H9 (cell line): ENCODE results near the gene ARSJ. TPM values are rescaled to one million over a fixed set of nuclear protein-coding genes. Genes with fewer than 3 reads are reported as not detected.

Experiments
- DNase-seq: peaks from one replicate; pipeline ENCODE4 v3.0.0-alpha.2; 2017
- H2AFZ ChIP-seq: one replicate; pipeline ENCODE4 v1.6.1; 2013; ENCODE audit warnings: mild to moderate bottlenecking, low read length, control low read depth, moderate library complexity
- H2AK5ac ChIP-seq: 2 replicates; pipeline ENCODE4 v1.6.1; 2013; ENCODE audit warnings: low read length, control low read depth, mixed read lengths; ENCODE audit not compliant: insufficient read length
- H2BK120ac ChIP-seq: one replicate; pipeline ENCODE4 v1.6.1; 2013; ENCODE audit warnings: low read depth, mild to moderate bottlenecking, low read length, control low read depth, inconsistent platforms; ENCODE audit not compliant: poor library complexity, severe bottlenecking
- H2BK12ac ChIP-seq: 2 replicates; pipeline ENCODE4 v1.6.1; 2013; ENCODE audit warnings: low read length, control low read depth, mixed read lengths, low read depth; ENCODE audit not compliant: insufficient read length
- H2BK15ac ChIP-seq: 2 replicates; pipeline ENCODE4 v1.6.1; 2013; ENCODE audit warnings: low read depth, low read length, control low read depth
- H2BK20ac ChIP-seq: one replicate; pipeline ENCODE4 v1.6.1; 2013; ENCODE audit warnings: low read depth, mild to moderate bottlenecking, low read length, control low read depth, inconsistent platforms; ENCODE audit not compliant: poor library complexity, severe bottlenecking
- H2BK5ac ChIP-seq: 2 replicates; pipeline ENCODE4 v1.6.1; 2013; ENCODE audit warnings: low read length, control low read depth, mixed read lengths; ENCODE audit not compliant: insufficient read length
- H3K14ac ChIP-seq: 2 replicates; pipeline ENCODE4 v1.6.1; 2013; ENCODE audit warnings: low read length, control low read depth; ENCODE audit not compliant: insufficient read depth
- H3K18ac ChIP-seq: 2 replicates; pipeline ENCODE4 v1.6.1; 2013; ENCODE audit warnings: low read depth, mild to moderate bottlenecking, mixed read lengths, low read length, control low read depth; ENCODE audit not compliant: insufficient read length
- H3K23ac ChIP-seq: 2 replicates; pipeline ENCODE4 v1.6.1; 2013; ENCODE audit warnings: low read length, control low read depth, mixed read lengths, low read depth; ENCODE audit not compliant: insufficient read length
- H3K23me2 ChIP-seq: 2 replicates; pipeline ENCODE4 v1.6.1; 2013; ENCODE audit warnings: low read depth, mild to moderate bottlenecking, mixed read lengths, low read length, control low read depth; ENCODE audit not compliant: insufficient read length, poor library complexity, severe bottlenecking
- H3K27ac ChIP-seq: 2 replicates; pipeline ENCODE4 v1.5.1; 2013; ENCODE audit warnings: low read length, control low read depth, mixed read lengths, low read depth; ENCODE audit not compliant: insufficient read length
- H3K27me3 ChIP-seq: 2 replicates; pipeline ENCODE4 v1.6.1; 2013; ENCODE audit warnings: low read length, control low read depth, inconsistent platforms; ENCODE audit not compliant: insufficient read depth
- H3K4ac ChIP-seq: 2 replicates; pipeline ENCODE4 v1.6.1; 2013; ENCODE audit warnings: low read depth, mild to moderate bottlenecking, control low read depth, inconsistent platforms, low read length, moderate library complexity
- H3K4me1 ChIP-seq: 2 replicates; pipeline ENCODE4 v1.6.1; 2013; ENCODE audit warnings: low read length, control low read depth, inconsistent platforms; ENCODE audit not compliant: insufficient read depth
- H3K4me2 ChIP-seq: 2 replicates; pipeline ENCODE4 v1.6.1; 2013; ENCODE audit warnings: low read length, control low read depth, mixed read lengths; ENCODE audit not compliant: insufficient read length, insufficient read depth
- H3K56ac ChIP-seq: 2 replicates; pipeline ENCODE4 v1.6.1; 2013; ENCODE audit warnings: low read depth, mild to moderate bottlenecking, mixed read lengths, low read length, control low read depth; ENCODE audit not compliant: insufficient read length
- H3K79me1 ChIP-seq: 2 replicates; pipeline ENCODE4 v1.6.1; 2013; ENCODE audit warnings: low read depth, mild to moderate bottlenecking, moderate library complexity, low read length, control low read depth, inconsistent platforms; ENCODE audit not compliant: insufficient read depth, poor library complexity, severe bottlenecking
- H3K79me2 ChIP-seq: 2 replicates; pipeline ENCODE4 v1.6.1; 2013; ENCODE audit warnings: low read length, control low read depth, inconsistent platforms; ENCODE audit not compliant: insufficient read depth
- H3K9ac ChIP-seq: 2 replicates; pipeline ENCODE4 v1.6.1; 2013; ENCODE audit warnings: low read length, control low read depth, mixed read lengths; ENCODE audit not compliant: insufficient read length; ENCODE audit errors: extremely low read depth
- H3K9me3 ChIP-seq: one replicate; pipeline ENCODE4 v1.6.1; 2013; ENCODE audit warnings: low read depth, low read length, inconsistent platforms; ENCODE audit not compliant: control insufficient read depth
- H3T11ph ChIP-seq: one replicate; pipeline ENCODE4 v1.6.1; 2013; ENCODE audit warnings: mild to moderate bottlenecking, low read length, control low read depth, inconsistent platforms
- H4K20me1 ChIP-seq: one replicate; pipeline ENCODE4 v1.6.1; 2013; ENCODE audit not compliant: control insufficient read depth, insufficient read length, insufficient read depth
- H4K5ac ChIP-seq: 2 replicates; pipeline ENCODE4 v1.6.1; 2013; ENCODE audit warnings: low read depth, mild to moderate bottlenecking, mixed read lengths, low read length, control low read depth; ENCODE audit not compliant: insufficient read length
- H4K8ac ChIP-seq: replicated peaks from 2 replicates; pipeline ENCODE4 v1.6.1; 2013; ENCODE audit warnings: low read length, control low read depth, mixed read lengths, low read depth; ENCODE audit not compliant: insufficient read length
- H4K91ac ChIP-seq: 2 replicates; pipeline ENCODE4 v1.6.1; 2013; ENCODE audit warnings: low read depth, mild to moderate bottlenecking, moderate library complexity, mixed read lengths, low read length, control low read depth; ENCODE audit not compliant: insufficient read length
- H3K27ac Mint-ChIP-seq, 3 experiments: 2 replicates in 2 of 3; 3 replicates in 1 of 3; pipeline ENCODE4 v1.8.0; 2020 to 2021; ENCODE audit warnings: mixed read lengths in 3 of 3, mild to moderate bottlenecking in 1 of 3, moderate library complexity in 1 of 3
- H3K27me3 Mint-ChIP-seq: 2 replicates; pipeline ENCODE4 v1.8.0; 2021; ENCODE audit warnings: low read depth, mild to moderate bottlenecking, moderate library complexity, mixed read lengths
- H3K36me3 Mint-ChIP-seq, 3 experiments: 2 replicates in 2 of 3; 3 replicates in 1 of 3; pipeline ENCODE4 v1.8.0; 2020 to 2021; ENCODE audit warnings: low read depth in 3 of 3, mixed read lengths in 3 of 3; ENCODE audit not compliant: insufficient read depth in 1 of 3
- H3K4me1 Mint-ChIP-seq, 2 experiments: 2 replicates each; pipeline ENCODE4 v1.8.0; 2020; ENCODE audit warnings: mixed read lengths in 2 of 2
- H3K4me3 Mint-ChIP-seq, 2 experiments: 2 replicates in 1 of 2; 3 replicates in 1 of 2; pipeline ENCODE4 v1.8.0; 2020 to 2021; ENCODE audit warnings: mild to moderate bottlenecking in 2 of 2, mixed read lengths in 2 of 2, moderate library complexity in 1 of 2
- H3K9me3 Mint-ChIP-seq, 2 experiments: 2 replicates in 1 of 2; 3 replicates in 1 of 2; pipeline ENCODE4 v1.8.0; 2020; ENCODE audit warnings: mild to moderate bottlenecking in 2 of 2, mixed read lengths in 2 of 2, moderate library complexity in 1 of 2
- CTCF ChIP-seq: fragments of 200-600 bp; sonication (generic); conservative IDR thresholded peaks from 3 replicates; pipeline ENCODE4 v1.8.0; 2021; ENCODE audit warnings: antibody characterized with exemption, mild to moderate bottlenecking
- WGBS: extraction: QIAGEN DNeasy Blood & Tissue Kit; methylation state at CpG from one replicate; pipeline ENCODE4 v1.1.7; 2013; ENCODE audit warnings: missing lambda C conversion rate, low lambda C conversion rate, mixed read lengths; ENCODE audit not compliant: insufficient read length; ENCODE audit errors: extremely low coverage; 5-methylcytosine and 5-hydroxymethylcytosine counted together
- total RNA-seq: library from RNA; stranded (reverse); gene quantifications from 2 replicates; pipeline ENCODE4 v1.2.1, GENCODE V29; 2021

The ARSJ gene
- total RNA-seq, 1 experiment from 2014 or later: 1.1 TPM

GRCh38 chr4:114026447-114026846 lies 47.0 kb upstream of the ARSJ start:
- Histone ChIP-seq H2BK20ac (no peak overlapping the region), H3K18ac (no peak overlapping the region), H3K4ac (no peak overlapping the region), H4K91ac (no peak overlapping the region), H3K23ac (no peak overlapping the region), H3K4me2 (no peak overlapping the region), H3K23me2 (no peaks in the 10 kb centered on the region), H2BK5ac (no peak overlapping the region), H3K27ac (no peak overlapping the region), H3K9me3 (no peaks in the 10 kb centered on the region), H4K5ac (no peak overlapping the region), H3K27me3 (no peaks in the 10 kb centered on the region), H2BK15ac (no peak overlapping the region), H2BK12ac (no peak overlapping the region), H3K79me2 (no peaks in the 10 kb centered on the region), H3T11ph (no peak overlapping the region), H2AFZ (no peak overlapping the region), H3K14ac (no peak overlapping the region), H2BK120ac (no peak overlapping the region), H3K9ac (no peak overlapping the region), H3K79me1 (no peaks in the 10 kb centered on the region), H2AK5ac (no peak overlapping the region), H3K56ac (no peak overlapping the region), H4K8ac (no peak overlapping the region), H3K4me1 (no peaks in the 10 kb centered on the region), H4K20me1 (no peaks in the 10 kb centered on the region)
- no peaks in the 10 kb centered on the region for H3K27me3 Mint-ChIP-seq
- no peak overlapping the region for H3K27ac Mint-ChIP-seq
- no peaks in the 10 kb centered on the region for H3K36me3 Mint-ChIP-seq
- H3K9me3 Mint-ChIP-seq: no peaks in the 10 kb centered on the region
- DNase-seq: no peak
- no peaks in the 10 kb centered on the region for H3K4me1 Mint-ChIP-seq
- TF ChIP-seq CTCF: no peak
- H3K4me3 Mint-ChIP-seq: no peak overlapping the region
- no CpG with 5 or more reads among the region's 3 CpGs for WGBS
